ENCODE results near the gene MYCBP2. TPM values are rescaled to one million over a fixed set of nuclear protein-coding genes. Genes with fewer than 3 reads are reported as not detected.

MYCBP2 gene
- total RNA-seq, 6 donors from 2014 or later, result 83.3 to 288 (median 127) TPM

DNA sequence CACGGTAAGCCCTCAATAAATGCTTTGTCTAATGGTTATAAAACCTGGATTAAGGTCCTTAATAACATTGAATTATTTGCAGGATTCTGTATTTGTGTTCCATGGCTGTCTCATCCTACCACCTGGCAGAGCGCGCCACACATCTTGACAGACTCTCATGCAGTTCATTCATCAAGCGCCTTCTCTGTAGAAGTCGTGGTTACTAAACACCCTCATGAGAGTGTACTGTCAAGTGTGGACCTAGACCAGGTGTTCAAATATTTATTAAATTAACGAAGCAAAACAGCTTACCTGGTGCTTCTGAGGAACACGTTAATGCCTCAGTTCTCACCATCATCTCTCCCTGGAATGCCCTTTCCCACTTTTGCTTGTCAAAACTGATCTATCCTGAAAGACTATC is 286.8 kb downstream of the MYCBP2 start:
- TF ChIP-seq, protein P1, sequence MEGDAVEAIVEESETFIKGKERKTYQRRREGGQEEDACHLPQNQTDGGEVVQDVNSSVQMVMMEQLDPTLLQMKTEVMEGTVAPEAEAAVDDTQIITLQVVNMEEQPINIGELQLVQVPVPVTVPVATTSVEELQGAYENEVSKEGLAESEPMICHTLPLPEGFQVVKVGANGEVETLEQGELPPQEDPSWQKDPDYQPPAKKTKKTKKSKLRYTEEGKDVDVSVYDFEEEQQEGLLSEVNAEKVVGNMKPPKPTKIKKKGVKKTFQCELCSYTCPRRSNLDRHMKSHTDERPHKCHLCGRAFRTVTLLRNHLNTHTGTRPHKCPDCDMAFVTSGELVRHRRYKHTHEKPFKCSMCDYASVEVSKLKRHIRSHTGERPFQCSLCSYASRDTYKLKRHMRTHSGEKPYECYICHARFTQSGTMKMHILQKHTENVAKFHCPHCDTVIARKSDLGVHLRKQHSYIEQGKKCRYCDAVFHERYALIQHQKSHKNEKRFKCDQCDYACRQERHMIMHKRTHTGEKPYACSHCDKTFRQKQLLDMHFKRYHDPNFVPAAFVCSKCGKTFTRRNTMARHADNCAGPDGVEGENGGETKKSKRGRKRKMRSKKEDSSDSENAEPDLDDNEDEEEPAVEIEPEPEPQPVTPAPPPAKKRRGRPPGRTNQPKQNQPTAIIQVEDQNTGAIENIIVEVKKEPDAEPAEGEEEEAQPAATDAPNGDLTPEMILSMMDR (IDR thresholded peaks at IDR 0.05), result no peak
- TF ChIP-seq POLR2AphosphoS5 (IDR thresholded peaks at IDR 0.05) (no peak), POLR2A (IDR thresholded peaks at IDR 0.05) (no peak), EP300 (IDR thresholded peaks at IDR 0.05) (no peak)
- H3K36me3 ChIP-seq, result peaks cover 0 to 13% (median under 1%) of the 10 kb centered on the region in 4 donors
- DNase-seq (no peak), ATAC-seq (ENCODE audit: low FRiP score in 2 of 2) (no peak)
- WGBS, 2 donors, result 87 to 88% methylated on average over 7 of the region's 7 CpGs
- H3K9me3 ChIP-seq, result no peaks in the 10 kb centered on the region
- H3K4me3 ChIP-seq, result no peak overlapping the region
- H3K27me3 ChIP-seq, result no peaks in the 10 kb centered on the region
- peaks cover 0 to 6% (median 2%) of the 10 kb centered on the region in 4 donors for H3K4me1 ChIP-seq
- no peak overlapping the region for H3K27ac ChIP-seq

DNA sequence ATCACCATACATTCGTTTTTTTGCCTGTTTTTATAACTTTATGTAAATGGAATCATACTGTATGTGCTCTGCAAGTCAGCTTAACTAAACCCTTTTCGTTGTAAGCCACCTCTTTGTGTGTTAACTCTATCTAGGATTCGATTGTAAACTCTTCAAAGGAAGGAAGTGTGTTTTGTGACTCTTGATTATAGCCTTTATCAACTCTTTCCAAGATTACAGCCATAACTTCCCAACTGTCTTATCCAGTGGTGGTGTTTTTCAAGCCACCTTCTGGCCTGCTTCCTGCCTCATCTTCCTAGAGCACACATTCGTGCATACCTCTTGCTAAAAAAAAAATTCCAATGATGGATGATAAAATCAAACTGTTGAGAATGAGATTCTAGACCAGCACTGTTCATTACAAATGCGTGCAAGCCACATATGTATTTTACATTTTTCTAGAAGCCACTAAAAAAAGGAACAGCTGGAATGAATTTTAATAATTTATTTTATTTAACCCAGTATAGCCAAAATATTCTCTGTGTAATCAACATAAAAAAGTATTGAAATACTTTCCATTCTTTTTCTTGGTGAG is 287.9 kb downstream of the MYCBP2 start:
- ATAC-seq (ENCODE audit: low FRiP score in 2 of 2) (no peak), DNase-seq (no peak)
- no peak overlapping the region for H3K27ac ChIP-seq
- H3K9me3 ChIP-seq, result no peaks in the 10 kb centered on the region
- no peak overlapping the region for H3K4me3 ChIP-seq
- TF ChIP-seq POLR2AphosphoS5 (IDR thresholded peaks at IDR 0.05) (no peak), EP300 (IDR thresholded peaks at IDR 0.05) (no peak)
- 49 to 54% methylated on average over 5 of the region's 5 CpGs for WGBS, 2 donors
- H3K36me3 ChIP-seq, result peaks cover 0 to 5% (median 0%) of the 10 kb centered on the region in 4 donors
- H3K4me1 ChIP-seq, result peaks cover 0 to 6% (median 2%) of the 10 kb centered on the region in 4 donors
- no peaks in the 10 kb centered on the region for H3K27me3 ChIP-seq

DNA sequence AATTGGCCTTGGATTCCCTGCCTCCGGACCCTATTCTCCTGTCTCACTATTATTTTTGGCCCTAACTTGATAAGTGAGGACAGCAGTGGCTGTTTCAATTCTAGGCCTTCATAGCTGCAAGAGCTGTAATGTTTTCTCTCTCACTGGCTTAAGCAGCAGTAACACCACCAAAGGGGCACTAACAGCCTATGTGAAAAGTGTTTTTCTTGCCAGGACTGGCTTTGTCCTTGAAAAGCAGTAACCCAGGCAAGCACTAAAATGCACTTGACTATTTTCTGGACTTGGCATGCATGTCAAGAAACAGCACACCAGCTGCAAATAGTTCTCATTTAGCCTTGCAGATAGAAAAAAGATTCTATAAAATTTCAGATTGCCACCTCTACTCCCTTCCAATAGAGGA is 290.6 kb downstream of the MYCBP2 start:
- DNase-seq, result no peak
- 69 to 95% methylated on average over 1 of the region's 1 CpG for WGBS, 2 donors
- no peak for ATAC-seq (ENCODE audit: low FRiP score in 2 of 2)

DNA sequence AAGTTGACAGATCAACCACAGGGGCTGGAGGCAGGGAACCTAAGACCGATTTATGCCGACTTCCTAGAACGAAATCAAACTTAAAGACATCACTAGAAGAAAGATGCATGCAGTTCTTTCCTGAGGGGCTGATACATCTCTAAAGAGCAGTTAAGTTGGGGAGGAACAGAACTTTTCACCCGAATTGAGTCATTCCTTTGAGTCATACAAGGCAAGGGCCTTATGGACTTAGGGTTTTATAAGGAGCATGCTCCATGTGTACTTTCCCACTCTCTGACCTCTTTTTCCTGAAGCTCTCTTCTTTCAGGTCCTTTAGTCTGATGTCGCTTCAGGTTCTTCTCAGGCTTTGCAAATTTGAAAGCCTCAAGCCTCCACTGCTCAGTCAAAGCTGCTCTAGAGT is 292.0 kb downstream of the MYCBP2 start:
- 92 to 96% methylated on average over 5 of the region's 5 CpGs for WGBS, 2 donors
- H3K36me3 ChIP-seq, result no peaks in the 10 kb centered on the region
- TF ChIP-seq POLR2AphosphoS5 (IDR thresholded peaks at IDR 0.05) (no peak), POLR2A (IDR thresholded peaks at IDR 0.05) (no peak), EP300 (IDR thresholded peaks at IDR 0.05) (no peak)
- TF ChIP-seq, protein P1 (IDR thresholded peaks at IDR 0.05), result no peak
- no peak overlapping the region for H3K4me3 ChIP-seq
- H3K9me3 ChIP-seq, result no peaks in the 10 kb centered on the region
- ATAC-seq (ENCODE audit: low FRiP score in 2 of 2), result no peak
- no peaks in the 10 kb centered on the region for H3K27me3 ChIP-seq
- H3K27ac ChIP-seq, result no peak overlapping the region
- no peaks in the 10 kb centered on the region for H3K4me1 ChIP-seq
- no peak for DNase-seq

More for the DNA sequence above, 290.6 kb downstream of the MYCBP2 start:
- Histone ChIP-seq H3K4me3 (no peak overlapping the region), H3K27me3 (no peaks in the 10 kb centered on the region), H3K4me1 (no peaks in the 10 kb centered on the region), H3K27ac (no peak overlapping the region), H3K36me3 (no peaks in the 10 kb centered on the region), H3K9me3 (no peaks in the 10 kb centered on the region)
- TF ChIP-seq EP300 (IDR thresholded peaks at IDR 0.05), result no peak
- TF ChIP-seq, protein P1 (IDR thresholded peaks at IDR 0.05), result no peak

DNA sequence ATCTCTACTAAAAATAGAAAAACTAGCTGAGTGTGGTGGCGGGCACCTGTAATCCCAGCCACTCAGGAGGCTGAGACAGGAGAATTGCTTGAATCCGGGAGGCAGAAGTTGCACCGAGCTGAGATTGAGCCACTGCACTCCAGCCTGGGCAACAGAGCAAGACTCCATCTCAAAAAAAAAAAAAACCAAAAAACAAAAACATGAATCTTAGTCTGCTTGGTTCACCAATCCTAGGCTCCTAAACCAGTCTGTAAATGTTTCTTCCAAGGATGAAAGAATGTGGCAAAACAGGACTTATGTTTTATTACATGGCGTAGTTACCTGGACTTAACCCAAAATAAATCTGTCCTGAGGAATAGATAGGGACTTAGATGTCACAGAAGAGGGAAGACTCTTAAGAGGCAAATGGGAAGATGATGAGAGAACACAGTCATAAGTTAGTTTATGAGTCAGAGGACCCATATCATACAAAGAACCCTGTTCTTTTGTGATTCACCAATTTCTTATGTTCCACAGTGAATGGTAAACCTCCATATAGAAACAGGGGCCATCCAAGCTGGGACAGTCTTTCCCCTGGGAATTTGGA is 293.1 kb downstream of the MYCBP2 start:
- ATAC-seq (ENCODE audit: low FRiP score in 2 of 2), result no peak
- TF ChIP-seq, protein P1 (IDR thresholded peaks at IDR 0.05), result no peak
- TF ChIP-seq POLR2AphosphoS5 (IDR thresholded peaks at IDR 0.05), result no peak
- TF ChIP-seq EP300 (IDR thresholded peaks at IDR 0.05), result no peak
- TF ChIP-seq POLR2A (IDR thresholded peaks at IDR 0.05), result no peak
- Histone ChIP-seq H3K4me3 (no peak overlapping the region), H3K36me3 (no peaks in the 10 kb centered on the region), H3K27ac (no peak overlapping the region), H3K9me3 (no peaks in the 10 kb centered on the region), H3K4me1 (no peaks in the 10 kb centered on the region), H3K27me3 (no peaks in the 10 kb centered on the region)
- DNase-seq, result no peak
- 93 to 95% methylated on average over 4 of the region's 4 CpGs for WGBS, 2 donors

Measured in upper lobe of left lung (tissue), 6 donors.